HG02798 (cell line): ENCODE results near the gene OR9Q2.
"Not testable (repeated sequence)": the region's sequence is repeated elsewhere in the genome, so short reads cannot be mapped to it uniquely, and the experiment has no call there.

ENCODE experiments used
- ATAC-seq: cut with Tn5 transposase; IDR thresholded peaks from one replicate; pipeline ENCODE4 v1.9.1; 2021; ENCODE audit warnings: mild to moderate bottlenecking; ENCODE audit not compliant: unreplicated experiment, poor library complexity

Gene OR9Q2, protein sequence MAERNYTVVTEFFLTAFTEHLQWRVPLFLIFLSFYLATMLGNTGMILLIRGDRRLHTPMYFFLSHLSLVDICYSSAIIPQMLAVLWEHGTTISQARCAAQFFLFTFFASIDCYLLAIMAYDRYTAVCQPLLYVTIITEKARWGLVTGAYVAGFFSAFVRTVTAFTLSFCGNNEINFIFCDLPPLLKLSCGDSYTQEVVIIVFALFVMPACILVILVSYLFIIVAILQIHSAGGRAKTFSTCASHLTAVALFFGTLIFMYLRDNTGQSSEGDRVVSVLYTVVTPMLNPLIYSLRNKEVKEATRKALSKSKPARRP

DNA sequence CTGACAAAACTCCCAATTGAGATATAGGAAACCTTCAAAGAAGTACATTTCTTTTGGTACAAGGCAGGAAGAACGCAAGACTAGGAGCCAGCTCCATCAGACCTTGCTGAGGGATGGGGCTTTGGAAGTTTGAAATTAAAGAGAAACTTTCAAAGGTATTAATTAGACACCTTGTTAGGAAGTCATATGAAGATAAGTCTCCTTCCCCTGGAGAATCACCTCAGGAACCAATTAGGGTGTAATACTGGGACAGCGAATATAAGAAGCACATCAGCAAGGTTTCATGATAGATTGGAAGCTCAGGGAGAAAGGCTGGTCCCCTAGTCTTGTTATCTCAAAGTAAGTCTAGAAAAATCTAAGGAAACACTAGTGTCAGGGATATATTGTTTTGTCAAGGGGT lies at the start of gene OR9Q2:
Gene OR9Q2, plus strand, starts transcription at position 301 of the 400 bp plus-strand sequence. CDS start 1,421 bp downstream, outside the sequence.
- no peak for ATAC-seq

DNA sequence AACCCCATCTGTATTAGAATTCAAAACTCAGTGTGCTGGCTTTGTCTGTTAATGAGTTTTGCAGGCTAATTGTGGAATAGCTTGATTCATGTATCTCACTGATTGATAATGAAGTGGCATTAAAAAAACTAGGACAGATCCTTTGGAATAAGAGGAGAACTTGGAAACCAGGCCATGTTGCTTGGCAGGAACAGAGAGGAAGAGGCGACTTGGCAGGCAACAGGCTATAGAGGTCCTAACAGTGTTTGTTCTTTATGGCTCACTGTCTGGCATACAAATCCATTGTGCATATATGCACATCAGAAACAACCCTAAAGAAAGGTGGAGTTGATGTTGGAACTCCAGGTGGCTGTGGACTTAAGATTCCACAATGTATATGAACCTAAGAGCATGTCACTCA lies 46.1 kb upstream of the OR9Q2 start:
- ATAC-seq = no peak

DNA sequence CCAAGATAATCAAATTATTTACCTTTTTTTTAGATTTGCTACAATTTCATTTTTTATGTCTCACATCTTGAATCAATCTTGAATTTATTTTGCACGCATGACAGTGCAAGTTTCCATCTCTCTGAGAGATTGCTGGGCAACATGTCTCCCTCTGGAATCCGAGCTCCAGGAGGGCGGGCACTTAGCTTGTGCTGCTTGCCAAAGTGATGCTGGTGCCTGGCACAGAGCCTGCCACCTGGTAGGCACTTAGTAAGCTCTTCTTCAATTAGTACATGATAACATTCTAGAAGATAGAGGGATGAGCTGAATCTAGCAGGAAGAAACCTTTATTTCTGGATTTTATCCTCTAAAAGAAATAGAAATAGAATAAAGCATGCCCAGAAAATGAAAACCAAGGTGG lies 36.1 kb upstream of the OR9Q2 start:
- ATAC-seq = no peak

DNA sequence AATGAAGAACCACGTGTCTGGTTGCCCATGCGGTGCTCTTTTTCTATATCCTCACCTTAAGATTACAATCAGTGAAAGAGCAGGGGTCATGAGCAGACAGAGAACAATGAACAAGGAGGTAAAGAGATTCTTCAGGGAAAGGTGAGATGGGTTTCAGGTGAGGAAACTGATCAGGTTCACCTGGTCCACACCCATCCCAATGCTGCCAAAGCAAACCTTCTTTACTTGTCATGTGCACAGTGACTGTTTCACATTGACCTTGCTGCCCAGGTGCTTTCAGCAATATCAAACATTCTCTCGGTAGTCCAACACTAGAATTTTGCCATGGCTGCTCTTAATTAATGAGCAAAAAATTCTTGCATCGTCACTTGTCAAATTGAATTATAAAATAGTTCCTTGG lies 24.5 kb upstream of the OR9Q2 start:
- no peak for ATAC-seq

DNA sequence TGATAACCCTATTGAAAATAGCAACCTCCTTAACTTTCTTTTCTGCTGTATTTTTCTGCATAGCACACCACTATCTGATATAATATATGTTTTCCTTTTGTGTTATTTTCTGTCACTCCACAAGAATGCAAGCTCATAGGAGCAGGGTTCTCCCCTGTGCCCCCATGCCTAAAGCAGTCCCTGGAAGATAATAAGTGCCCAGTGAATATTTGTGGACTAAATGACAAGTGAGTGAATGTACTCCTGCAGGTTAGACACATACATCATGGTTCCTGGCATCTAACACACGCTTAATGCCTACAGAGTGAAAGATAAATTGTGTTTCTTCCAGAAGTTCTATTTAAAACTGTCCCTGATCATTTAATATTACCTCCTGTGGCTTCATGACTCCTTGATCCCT lies 23.9 kb upstream of the OR9Q2 start:
- ATAC-seq = no peak

DNA sequence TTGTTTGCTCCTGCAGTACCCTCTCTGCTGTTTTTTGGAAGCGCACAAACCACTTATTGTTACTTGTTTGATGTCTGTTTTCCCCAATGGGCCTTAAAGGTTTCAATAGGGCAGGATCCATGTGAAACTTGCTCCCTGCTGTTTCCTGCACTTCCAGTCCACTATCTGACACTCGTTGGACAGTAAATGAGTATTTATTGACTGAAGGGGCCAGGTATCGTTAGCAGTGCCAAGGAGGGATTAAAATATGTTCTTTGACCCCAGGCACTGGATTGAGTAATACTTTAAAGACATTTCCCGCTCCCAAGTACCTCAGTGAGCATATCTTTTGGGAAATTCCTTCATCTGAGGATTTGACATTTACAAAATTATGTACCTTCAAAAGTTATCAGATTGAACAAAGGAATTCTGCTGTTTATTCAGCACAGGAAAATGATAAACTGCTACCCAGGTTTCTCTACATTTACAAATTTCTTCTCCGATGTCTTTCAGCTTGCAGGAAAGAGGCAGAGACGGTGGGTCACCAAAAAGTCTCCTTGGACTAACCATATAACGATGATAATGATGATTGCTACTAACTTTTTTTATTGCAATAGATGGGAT lies 23.3 kb upstream of the OR9Q2 start:
- no peak for ATAC-seq

DNA sequence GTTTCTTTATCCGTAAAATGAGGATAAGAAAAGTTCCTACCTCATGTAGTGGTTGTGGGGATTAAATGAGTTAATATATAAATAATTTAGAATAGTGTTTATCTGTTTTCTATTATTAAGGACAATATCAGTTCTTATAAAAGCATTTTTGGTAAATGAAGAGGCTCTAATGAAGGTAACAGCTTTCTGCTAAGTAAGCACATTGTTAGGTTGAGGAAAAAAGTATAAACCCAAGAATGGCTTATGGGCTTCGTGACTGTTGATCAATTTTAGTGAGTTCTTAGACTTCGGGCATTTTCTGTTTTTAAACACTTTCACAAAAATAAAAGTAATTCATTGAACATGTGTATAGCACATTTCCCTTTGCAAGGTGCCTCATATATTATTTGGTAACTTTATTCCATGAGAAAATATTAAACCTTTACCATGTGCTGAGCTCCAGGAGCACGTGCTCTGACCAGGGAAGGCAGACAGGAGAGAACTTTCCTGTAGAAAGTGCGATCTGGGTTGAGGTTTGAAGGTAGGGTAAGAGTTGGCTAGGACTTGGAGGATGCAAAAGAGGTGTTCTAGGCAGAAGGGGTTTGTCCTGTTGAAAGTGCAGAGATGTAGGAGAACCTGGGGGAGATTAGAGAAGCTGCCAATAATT lies 11.3 kb upstream of the OR9Q2 start:
- no peak for ATAC-seq

DNA sequence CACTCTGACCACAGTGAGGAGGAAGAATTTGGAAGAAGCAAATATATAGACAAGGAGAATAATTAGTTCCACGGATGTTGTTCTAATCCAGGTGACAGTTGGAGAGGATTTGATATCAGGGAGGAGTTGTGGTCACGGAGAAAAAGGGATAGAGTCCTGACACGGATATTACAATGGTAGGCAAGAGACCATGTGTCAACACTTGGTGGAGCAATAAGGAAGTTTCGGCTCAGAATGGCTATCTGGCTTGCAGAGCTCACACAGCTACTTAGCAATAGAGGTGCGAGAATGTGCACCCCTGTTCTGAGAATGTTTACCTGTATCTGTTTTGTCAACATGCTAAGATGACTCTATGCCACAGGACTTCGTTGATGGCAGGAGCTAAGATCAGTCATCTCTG lies 10.4 kb upstream of the OR9Q2 start:
- ATAC-seq = no peak

DNA sequence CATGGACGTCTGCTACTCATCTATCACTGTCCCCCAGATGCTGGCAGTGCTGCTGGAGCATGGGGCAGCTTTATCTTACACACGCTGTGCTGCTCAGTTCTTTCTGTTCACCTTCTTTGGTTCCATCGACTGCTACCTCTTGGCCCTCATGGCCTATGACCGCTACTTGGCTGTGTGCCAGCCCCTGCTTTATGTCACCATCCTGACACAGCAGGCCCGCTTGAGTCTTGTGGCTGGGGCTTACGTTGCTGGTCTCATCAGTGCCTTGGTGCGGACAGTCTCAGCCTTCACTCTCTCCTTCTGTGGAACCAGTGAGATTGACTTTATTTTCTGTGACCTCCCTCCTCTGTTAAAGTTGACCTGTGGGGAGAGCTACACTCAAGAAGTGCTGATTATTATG lies 9.2 kb upstream of the OR9Q2 start:
- no peak for ATAC-seq

DNA sequence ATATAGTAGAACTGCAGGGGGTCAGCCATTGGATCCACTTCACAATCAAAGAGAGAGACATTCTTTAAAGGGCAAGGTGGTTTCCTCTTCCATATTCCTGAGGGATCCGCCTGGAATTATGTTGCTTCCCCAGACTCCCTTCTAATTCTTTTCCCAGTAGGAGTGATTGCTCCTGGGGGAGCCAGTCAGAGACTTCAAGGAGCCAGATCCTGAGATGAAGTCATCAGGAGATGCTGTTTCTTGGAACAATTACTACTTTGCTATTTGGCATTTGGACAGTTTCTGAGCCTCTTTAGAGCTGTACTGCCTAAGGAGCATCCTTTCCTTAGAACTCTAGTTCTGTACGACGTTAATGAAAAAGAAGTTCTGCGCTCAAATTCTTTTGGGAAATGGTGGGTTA lies 1.9 kb upstream of the OR9Q2 start:
- ATAC-seq = no peak

DNA sequence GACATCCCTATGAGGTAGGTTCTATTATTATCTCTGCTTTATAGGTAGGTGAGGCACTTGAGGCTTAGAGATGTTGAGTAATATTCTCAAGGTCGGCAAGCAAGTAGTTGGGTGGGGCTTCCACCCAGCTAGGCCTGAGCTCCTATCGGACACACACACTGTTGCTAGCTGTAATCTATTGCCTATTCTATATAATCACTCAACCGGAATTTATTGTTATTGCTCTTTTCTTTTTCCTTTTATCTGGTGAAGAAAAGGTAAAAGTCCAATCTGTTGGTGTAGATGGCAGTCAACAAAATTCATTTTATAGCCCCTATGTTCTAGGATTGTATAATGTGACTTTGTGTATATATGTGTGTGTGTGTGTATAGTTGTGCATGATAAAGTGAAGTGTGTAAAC lies 3.4 kb downstream of the OR9Q2 start:
- ATAC-seq = no peak

DNA sequence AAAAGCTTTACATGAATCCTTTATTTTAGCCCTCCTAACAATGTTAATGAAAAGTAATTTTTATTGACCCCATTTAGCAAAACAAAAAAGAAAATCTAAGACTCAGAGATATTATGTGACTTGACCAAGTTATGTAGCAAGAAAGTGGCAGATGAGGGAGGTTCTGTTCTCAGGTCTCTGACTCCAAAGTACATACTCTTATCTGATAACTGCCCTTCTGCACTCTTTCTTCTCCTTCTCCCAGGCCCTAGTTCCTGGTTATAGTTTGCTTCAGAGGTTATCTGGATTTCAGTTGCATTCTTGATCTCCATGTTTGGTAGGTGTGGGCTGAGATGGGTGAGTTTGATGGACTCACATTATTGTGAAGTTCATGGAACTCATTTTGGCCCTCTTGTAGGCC lies 4.5 kb downstream of the OR9Q2 start:
- no peak for ATAC-seq

DNA sequence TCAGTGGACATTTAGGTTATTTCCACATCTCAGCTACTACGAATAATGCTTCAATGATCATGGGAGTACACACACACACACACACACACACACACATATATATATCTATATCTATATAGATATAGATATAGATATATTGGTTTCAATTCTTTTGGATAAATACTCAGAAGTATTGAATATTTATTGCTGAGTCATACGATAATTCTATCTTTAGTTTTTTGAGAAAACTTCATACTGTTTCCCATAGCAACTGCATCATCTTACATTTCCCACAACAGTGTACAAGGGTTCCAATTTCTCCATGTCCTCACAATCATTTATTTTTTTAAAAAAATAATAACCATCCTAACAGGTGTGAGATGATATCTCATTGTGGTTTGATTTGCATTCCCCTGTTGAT lies 7.1 kb downstream of the OR9Q2 start:
- ATAC-seq = no peak

DNA sequence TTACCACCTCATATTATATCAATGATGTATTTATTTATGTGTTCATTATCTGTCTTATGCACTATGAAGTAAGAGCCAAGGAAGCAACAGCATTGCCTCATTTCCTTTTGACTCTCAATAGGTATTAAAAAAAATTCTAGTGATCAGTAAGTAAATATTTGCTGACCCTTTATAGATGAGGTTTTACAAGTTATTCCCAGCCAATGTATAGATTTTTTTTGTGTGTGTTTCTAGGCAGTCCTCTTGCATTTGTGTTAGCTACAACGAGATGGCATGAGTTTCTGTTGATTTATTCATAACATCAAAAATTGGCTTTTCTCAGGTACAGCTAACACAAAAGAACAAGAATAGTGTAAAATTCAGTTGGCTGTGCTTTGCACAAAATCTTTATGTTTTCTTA lies 10.4 kb downstream of the OR9Q2 start:
- ATAC-seq = no peak

DNA sequence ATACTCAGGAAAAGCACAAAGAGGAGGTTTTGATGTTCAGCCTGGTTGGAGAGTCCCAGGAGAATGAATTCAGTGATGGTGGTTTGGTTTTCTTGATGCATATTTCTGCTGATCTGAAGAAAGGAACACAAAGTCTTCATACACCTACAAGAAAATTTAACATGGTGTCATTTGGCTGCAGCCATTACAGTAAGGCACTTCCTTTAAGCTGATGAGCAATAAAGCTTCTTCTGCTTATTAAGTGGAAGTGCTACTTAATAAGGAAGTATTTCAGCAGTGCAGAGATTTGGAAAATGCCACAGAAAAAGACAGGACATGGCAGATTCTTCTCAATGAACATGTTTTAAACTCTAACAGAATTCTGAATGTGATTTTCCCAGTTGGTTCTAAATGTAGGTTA lies 15.2 kb downstream of the OR9Q2 start, which contains the start of gene OR1S2:
Gene OR1S2, minus strand, starts transcription at position 101 of the 400 bp plus-strand sequence. Its CDS starts 0 bp downstream, at position 101.
- no peak for ATAC-seq

DNA sequence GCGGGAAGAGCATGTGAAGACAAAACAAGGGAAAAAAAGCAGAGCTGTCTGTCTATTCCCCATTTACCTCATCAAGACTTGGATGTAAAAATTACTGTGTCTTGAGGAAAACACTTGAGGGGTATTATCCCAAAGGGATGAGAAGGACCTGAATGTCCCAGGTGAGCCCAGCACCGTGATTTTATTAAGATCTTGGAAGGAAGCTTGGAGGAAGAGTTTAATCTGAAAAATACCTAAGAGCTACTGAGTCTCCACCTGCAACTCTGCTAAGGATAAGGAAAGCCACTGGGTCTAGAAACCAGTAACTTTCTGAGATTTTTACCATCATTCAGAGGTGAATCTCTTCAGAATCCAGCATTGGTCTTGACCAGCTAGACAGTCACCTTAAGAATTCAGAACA lies 23.6 kb downstream of the OR9Q2 start, which contains the start of gene OR1S1:
Gene OR1S1, plus strand, starts transcription at position 301 of the 400 bp plus-strand sequence.
- ATAC-seq = not testable (repeated sequence)

DNA sequence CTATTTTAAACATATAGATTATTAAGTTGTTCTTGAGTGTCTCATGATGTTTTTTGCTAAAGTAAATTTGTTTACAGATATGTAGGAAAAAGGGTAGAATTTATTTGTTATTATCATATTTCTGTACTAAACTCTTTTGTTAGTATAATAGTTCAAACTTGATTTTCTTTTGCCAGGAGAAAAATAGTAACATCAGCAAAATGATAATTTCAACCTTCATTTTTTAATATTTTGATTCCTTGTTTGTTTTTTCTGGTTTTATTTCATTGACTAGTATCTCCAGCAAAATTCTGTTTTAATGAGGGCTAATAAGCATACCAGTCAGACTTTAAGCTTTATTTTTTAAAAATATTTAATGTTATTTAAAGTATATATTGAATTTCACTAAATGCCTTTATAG lies 27.6 kb downstream of the OR9Q2 start:
- no peak for ATAC-seq

DNA sequence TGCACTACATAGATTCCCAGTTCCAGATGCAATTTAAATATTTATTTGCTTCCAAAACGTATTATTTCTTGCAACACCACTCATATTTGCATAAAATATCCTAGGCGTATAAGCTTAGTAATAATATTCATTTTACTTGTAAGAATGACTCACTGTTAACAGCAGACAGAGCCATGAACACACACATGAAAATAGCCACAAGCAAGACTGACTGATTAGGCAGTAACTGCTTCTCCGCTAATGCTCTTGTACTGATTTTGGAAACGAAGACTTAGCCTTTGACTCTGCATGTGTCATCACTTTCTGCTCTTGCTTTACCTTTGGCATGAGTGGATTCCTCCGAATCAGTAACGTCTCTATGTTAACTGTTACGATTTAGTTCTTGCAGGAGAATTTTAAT lies 33.9 kb downstream of the OR9Q2 start:
- no peak for ATAC-seq

DNA sequence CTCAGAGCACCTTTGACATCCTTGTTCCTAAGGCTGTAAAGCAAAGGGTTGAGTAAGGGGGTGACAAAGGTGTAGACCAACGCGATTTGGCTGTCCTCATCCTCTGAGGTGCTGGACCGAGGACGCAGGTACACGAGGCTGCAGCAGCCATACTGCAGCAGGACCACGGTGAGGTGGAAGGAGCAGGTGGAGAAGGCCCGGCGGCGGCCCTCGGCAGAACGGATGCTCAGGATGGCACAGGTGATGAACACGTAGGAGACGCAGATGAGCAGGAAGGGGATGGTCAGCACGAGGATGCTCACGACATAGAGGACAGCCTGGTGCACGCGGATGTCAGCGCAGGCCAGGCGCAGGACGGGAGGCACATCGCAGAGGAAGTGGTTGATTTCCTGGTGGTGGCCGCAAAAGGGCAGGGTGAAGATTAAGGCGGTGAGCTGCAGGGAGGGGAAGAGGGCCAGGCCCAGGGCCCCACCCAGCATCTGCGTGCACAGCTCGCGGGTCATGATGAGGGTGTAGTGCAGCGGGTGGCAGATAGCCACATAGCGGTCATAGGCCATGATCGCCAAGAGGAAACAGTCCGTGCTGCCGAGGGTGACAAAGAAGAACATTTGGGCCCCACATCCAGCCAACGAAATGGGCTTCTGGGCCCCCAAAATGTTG lies 39.2 kb downstream of the OR9Q2 start:
- ATAC-seq = no peak
